A549 treated with DMSO at 1 μM for 4 hours (cell line): ENCODE results near the gene EPS15. TPM values are rescaled to one million over a fixed set of nuclear protein-coding genes. Genes with fewer than 3 reads are reported as not detected.

Source experiments
- total RNA-seq: library from RNA; stranded (reverse); fragments of 200-300 nt; extraction: Qiagen RNA extraction; gene quantifications from 5 replicates; pipeline ENCODE4 v1.2.3, GENCODE V29; 2022; ENCODE audit warnings: low read depth

The EPS15 gene
- total RNA-seq, result 10.2 to 14.7 TPM (median 12.0 TPM) in 5 replicates

DNA sequence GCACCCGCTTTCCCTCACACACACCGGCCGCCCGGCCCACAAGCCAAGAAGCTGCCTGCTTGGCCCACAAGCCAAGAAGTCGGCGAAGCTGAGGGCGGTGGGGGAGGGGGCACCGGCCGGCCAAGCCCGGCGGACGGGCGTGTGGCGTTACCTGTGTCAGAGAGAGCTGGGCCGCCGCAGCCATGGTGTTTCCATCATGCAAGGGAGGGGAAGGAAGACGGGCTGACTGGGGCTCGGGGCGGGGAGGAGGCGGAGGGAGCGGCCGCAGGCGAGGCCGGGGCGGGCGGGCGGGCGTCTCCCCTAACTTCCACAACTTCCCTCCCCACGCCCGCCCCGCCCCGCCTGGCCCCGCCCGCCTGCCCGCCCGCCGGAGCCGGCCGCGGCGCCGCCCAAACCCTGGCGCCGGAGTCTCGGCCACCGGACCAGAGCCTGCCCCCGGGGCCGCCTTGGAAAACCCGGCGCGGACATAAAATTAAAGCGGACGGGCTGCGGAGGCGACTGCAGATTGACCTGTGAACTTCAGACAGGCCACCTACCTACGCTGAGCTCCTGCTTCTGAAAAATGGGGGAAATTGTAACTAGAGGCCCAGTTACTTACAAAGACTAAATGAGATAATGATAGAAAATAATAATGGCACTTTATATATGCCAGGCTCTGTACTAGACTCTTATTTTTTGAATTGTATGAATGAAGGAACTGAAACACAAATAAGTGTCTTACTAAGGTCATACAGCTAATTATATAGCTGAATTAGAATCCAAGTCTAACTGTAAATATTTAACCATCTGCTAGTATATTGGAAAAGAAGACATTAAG lies at the start of gene EPS15:
EPS15 (minus strand) TSS at position 219 of the 817 bp plus-strand sequence; CDS start at position 184, 35 bp downstream.

DNA sequence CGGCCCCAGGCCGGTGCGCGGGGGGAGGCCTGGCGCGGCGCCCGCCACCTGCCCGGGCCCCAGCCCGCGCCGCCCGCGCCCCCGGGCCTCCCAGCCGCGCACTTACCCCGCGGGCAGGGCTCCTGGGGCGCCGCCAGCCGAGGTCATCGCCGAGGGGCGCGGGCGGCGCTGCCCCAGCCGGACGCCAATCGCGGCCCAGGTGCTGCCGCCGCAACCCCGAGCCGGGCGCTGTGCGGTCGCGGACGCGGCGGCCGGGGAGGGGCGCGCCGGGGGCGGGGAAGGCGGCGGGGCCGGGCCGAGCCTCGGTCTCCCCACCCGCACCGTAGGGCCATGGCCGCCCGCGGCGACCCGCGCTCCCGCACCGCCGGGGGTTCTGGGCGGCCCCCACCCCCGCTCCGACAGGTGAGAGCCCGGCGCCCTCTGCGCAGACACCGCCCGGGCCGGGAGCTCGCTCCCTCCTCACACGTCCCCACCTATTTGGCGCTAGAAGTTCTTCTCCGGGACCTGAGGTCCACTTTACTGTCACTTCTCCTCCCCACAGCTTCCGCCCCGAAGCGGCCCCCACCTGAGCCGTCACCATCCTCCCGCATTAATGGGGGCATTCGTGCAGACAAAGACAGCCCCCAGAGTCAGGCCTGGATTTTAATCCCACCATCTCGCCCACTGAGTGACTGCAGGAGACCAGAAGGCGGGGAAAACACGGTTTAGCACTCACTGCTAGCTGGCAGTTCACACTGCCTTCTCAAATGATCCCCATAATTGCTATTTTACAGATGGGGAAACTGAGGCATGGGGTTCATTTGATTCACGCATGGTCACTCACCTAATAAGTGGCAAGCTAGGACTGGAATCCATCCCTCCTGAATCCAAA lies 188.5 kb downstream of the EPS15 start, which contains the start of gene TTC39A:
TTC39A (minus strand) TSS at position 232 of the 871 bp plus-strand sequence; CDS start at position 147, 85 bp downstream.

Other genes starting within 250 kb of the EPS15 start
- 0.86 to 1.6 TPM (median 1.1 TPM) in 5 replicates for gene TTC39A, start 188.7 kb downstream of the EPS15 start, total RNA-seq
- gene OSBPL9, start 97.8 kb upstream of the EPS15 start, total RNA-seq, result 30.2 to 40.5 TPM (median 39.7 TPM) in 5 replicates